SJCRH30 (cell line): ENCODE data around the gene RGS7BP. TPM values are rescaled to one million over a fixed set of nuclear protein-coding genes. Genes with fewer than 3 reads are reported as not detected.
"Not testable (repeated sequence)": the region's sequence is repeated elsewhere in the genome, so short reads cannot be mapped to it uniquely, and the experiment has no call there.

ENCODE experiments used
- DNase-seq, 2 experiments: peaks; one replicate each; pipeline ENCODE4 v3.0.0-alpha.2; 2015 to 2020
- H3K27ac ChIP-seq: fragments of 250-450 bp; sonication (Bioruptor Pico); 2 replicates; pipeline ENCODE4 v1.5.1; 2020; ENCODE audit warnings: mild to moderate bottlenecking, moderate library complexity
- H3K27me3 ChIP-seq: fragments of 250-450 bp; sonication (Bioruptor Pico); 2 replicates; pipeline ENCODE4 v1.5.1; 2020; ENCODE audit warnings: mild to moderate bottlenecking, moderate library complexity
- H3K36me3 ChIP-seq: fragments of 250-450 bp; sonication (Bioruptor Pico); 2 replicates; pipeline ENCODE4 v1.5.1; 2020; ENCODE audit warnings: mild to moderate bottlenecking, moderate library complexity
- H3K4me1 ChIP-seq: fragments of 250-450 bp; sonication (Bioruptor Pico); 2 replicates; pipeline ENCODE4 v1.5.1; 2020; ENCODE audit warnings: mild to moderate bottlenecking, moderate library complexity
- H3K4me3 ChIP-seq: fragments of 250-450 bp; sonication (Bioruptor Pico); 2 replicates; pipeline ENCODE4 v1.5.1; 2020; ENCODE audit warnings: mild to moderate bottlenecking, moderate library complexity
- H3K9me3 ChIP-seq: fragments of 250-450 bp; sonication (Bioruptor Pico); replicated peaks from 2 replicates; pipeline ENCODE4 v1.5.1; 2020; ENCODE audit warnings: mild to moderate bottlenecking, moderate library complexity
- total RNA-seq: library from RNA; depleted of rRNA; stranded (reverse); fragments of >200 nt; shearing (Covaris generic); gene quantifications from 2 replicates; pipeline ENCODE4 v1.2.3, GENCODE V29; 2014

RGS7BP gene
- total RNA-seq, 1 experiment from 2014 or later = not detected

DNA sequence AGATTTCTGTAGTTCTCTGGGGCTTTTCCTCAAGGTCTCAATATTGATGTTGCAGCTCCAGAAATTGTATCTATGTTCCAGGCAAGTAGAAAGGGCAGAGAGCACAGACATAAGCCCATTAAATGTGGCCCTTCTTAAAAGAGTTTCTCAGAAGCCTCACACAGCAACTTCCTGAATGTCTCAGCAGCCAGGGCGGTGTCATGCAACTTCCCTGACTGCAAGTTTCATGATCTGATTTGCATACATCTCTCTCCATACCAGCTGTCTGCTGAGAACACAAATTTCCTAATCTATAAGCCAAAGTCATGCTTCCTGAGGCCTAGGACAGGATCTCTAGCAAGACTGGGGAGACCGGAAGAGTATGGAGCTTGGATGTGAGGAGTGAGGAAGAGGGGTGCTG is 13.0 kb downstream of the RGS7BP start:
- Histone ChIP-seq H3K27ac (no peak overlapping the region), H3K4me3 (no peak overlapping the region), H3K4me1 (peaks cover 6% of the 10 kb centered on the region), H3K9me3 (no peaks in the 10 kb centered on the region), H3K36me3 (no peaks in the 10 kb centered on the region), H3K27me3 (no peaks in the 10 kb centered on the region; the same call in 1 of the 2 replicates)
- DNase-seq = no peak

- DNase-seq = no peak
These were observed 13.4 kb downstream of the RGS7BP start for GRCh38 chr5:64519263-64519662.

DNA sequence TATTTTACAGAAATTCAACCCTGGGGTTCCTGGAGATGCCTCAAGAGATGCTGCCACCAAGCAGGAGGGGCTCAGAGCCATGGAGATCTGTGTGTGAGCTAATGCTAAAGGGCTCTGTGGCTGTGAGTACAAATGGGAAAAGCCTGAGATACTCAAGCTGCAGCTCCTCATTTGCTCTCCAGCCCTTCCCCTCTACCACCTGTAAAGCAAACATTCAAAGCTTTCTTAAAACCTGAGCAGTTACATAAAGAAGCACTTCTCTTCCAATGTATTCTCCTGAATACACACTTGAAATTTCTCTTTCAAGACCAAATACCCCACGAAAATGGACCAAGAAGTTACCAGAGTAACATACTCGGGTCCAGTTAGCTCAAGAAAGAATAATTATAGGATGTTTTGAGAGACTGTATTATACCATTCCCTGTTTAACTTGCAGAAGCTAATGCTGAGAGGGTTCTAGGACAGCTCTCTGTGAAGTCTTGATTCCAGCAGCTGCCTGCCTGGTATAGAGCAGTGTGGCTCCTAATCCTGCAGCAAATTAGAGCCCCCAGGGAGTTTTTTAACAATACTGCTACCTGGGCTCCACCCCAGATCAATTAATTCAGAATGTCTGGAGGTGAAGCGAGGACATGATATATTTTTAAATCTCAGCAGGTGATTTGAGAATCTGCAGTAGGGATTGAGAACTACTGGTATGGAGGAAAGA is 21.1 kb downstream of the RGS7BP start:
- H3K36me3 ChIP-seq = no peaks in the 10 kb centered on the region
- H3K4me3 ChIP-seq = no peak overlapping the region
- no peak overlapping the region for H3K27ac ChIP-seq
- DNase-seq = no peak
- H3K9me3 ChIP-seq = no peaks in the 10 kb centered on the region
- H3K4me1 ChIP-seq = no peaks in the 10 kb centered on the region
- 0 out of 2 replicates have a peak, but pooled peaks cover 2% of the 10 kb centered on the region for H3K27me3 ChIP-seq

More at GRCh38 chr5:64519263-64519662, 13.4 kb downstream of the RGS7BP start:
- Histone ChIP-seq H3K9me3 (no peaks in the 10 kb centered on the region), H3K27ac (no peak overlapping the region), H3K27me3 (no peaks in the 10 kb centered on the region; the same call in 1 of the 2 replicates), H3K4me3 (no peak overlapping the region), H3K4me1 (peaks cover 6% of the 10 kb centered on the region), H3K36me3 (no peaks in the 10 kb centered on the region)

DNA sequence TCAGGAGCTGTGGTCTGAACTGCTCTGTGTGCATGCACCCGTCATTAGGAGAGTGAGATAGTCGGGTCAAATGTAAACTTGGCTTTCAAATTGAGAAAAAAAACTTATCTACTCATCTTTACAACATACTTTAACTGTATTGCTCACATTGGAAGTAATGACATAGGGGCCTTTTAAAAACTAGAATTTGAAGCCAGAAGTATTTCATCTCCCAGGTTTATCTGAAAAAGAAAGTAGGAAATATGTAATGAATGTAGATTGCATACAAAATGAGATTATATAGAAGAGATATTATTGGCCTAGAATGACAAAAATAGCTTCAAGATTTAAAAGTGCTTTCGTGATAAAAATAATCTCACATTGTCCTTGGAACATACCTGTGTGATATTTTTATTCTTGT is 24.3 kb downstream of the RGS7BP start:
- Histone ChIP-seq H3K27ac (no peak overlapping the region), H3K4me1 (no peaks in the 10 kb centered on the region), H3K27me3 (0 out of 2 replicates have a peak, but pooled peaks cover 2% of the 10 kb centered on the region)

GRCh38 chr5:64532212-64532611 is 26.4 kb downstream of the RGS7BP start:
- Histone ChIP-seq H3K4me3 (no peak overlapping the region), H3K9me3 (no peaks in the 10 kb centered on the region), H3K4me1 (no peaks in the 10 kb centered on the region), H3K36me3 (no peaks in the 10 kb centered on the region), H3K27ac (no peak overlapping the region), H3K27me3 (0 out of 2 replicates have a peak, but pooled peaks cover 2% of the 10 kb centered on the region)
- DNase-seq = no peak

More for the DNA sequence above, 24.3 kb downstream of the RGS7BP start:
- DNase-seq = no peak
- H3K36me3 ChIP-seq = no peaks in the 10 kb centered on the region
- no peak overlapping the region for H3K4me3 ChIP-seq
- H3K9me3 ChIP-seq = no peaks in the 10 kb centered on the region

DNA sequence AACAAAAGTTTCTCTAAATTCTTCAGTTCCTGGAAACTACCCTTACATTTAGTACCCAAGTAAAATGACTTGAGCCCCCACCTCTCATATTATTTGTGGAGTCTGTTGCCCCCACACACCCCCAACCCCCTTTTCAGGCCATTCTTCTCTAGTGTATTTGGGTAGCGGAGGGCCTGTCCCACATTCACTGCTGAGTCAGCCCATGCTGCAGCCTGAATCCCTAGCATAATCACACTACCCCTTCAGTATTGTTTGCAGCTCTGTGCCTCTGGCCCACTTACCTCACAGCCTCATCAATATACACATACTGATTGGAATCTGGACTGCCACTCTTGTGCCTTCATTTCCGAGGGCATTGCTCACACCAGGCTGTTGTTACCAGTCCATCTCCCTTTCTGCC is 26.8 kb downstream of the RGS7BP start:
- no peaks in the 10 kb centered on the region for H3K4me1 ChIP-seq
- H3K27me3 ChIP-seq = 0 out of 2 replicates have a peak, but pooled peaks cover 2% of the 10 kb centered on the region
- no peak overlapping the region for H3K27ac ChIP-seq
- no peak for DNase-seq
- H3K4me3 ChIP-seq = no peak overlapping the region
- no peaks in the 10 kb centered on the region for H3K36me3 ChIP-seq
- H3K9me3 ChIP-seq = no peaks in the 10 kb centered on the region

GRCh38 chr5:64534033-64534432 is 28.2 kb downstream of the RGS7BP start:
- H3K4me1 ChIP-seq = no peaks in the 10 kb centered on the region
- no peaks in the 10 kb centered on the region for H3K36me3 ChIP-seq
- no peak overlapping the region for H3K27ac ChIP-seq
- H3K9me3 ChIP-seq = no peaks in the 10 kb centered on the region
- no peak for DNase-seq
- no peak overlapping the region for H3K4me3 ChIP-seq
- H3K27me3 ChIP-seq = 0 out of 2 replicates have a peak, but pooled peaks cover 2% of the 10 kb centered on the region

- DNase-seq = no peak
- H3K4me3 ChIP-seq = no peak overlapping the region
- H3K9me3 ChIP-seq = no peaks in the 10 kb centered on the region
- H3K27ac ChIP-seq = no peak overlapping the region
- H3K36me3 ChIP-seq = no peaks in the 10 kb centered on the region
- H3K4me1 ChIP-seq = no peaks in the 10 kb centered on the region
- H3K27me3 ChIP-seq = no peaks in the 10 kb centered on the region
These were observed 52.1 kb downstream of the RGS7BP start for GRCh38 chr5:64557911-64558310.

DNA sequence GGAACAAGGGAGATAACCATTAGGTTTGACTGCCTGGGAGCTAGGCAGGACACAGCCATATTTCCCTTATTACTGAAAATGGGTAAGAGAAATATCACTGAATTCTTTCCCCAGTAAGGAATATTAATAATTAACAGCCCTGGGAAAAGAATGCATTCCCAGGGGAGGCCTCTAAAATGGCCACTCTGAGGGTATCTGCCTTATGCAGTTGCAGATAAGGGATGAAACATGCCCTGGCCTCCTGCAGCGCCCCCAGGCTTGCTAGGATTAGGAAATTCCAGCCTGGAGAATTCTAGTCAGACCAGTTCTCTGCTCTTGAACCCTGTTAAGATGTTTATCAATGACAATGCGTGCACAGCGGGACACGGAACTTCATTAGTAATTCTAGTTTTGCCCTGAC is 52.8 kb downstream of the RGS7BP start:
- not testable (repeated sequence) for H3K4me1 ChIP-seq, DNase-seq, H3K27ac ChIP-seq, H3K27me3 ChIP-seq, H3K36me3 ChIP-seq, H3K9me3 ChIP-seq, H3K4me3 ChIP-seq

GRCh38 chr5:64566310-64566916 is 60.6 kb downstream of the RGS7BP start:
- Histone ChIP-seq H3K4me1 (no peaks in the 10 kb centered on the region), H3K36me3 (no peaks in the 10 kb centered on the region), H3K4me3 (no peak overlapping the region), H3K9me3 (no peaks in the 10 kb centered on the region), H3K27me3 (no peaks in the 10 kb centered on the region), H3K27ac (no peak overlapping the region)
- no peak for DNase-seq

GRCh38 chr5:64569858-64570257 is 64.0 kb downstream of the RGS7BP start:
- Histone ChIP-seq H3K4me3 (no peak overlapping the region), H3K36me3 (no peaks in the 10 kb centered on the region), H3K4me1 (no peaks in the 10 kb centered on the region), H3K9me3 (no peaks in the 10 kb centered on the region), H3K27ac (no peak overlapping the region), H3K27me3 (no peaks in the 10 kb centered on the region)
- no peak for DNase-seq

- no peaks in the 10 kb centered on the region for H3K4me1 ChIP-seq
- H3K9me3 ChIP-seq = no peaks in the 10 kb centered on the region
- DNase-seq = no peak
These were observed 64.7 kb downstream of the RGS7BP start for GRCh38 chr5:64570395-64570996.

GRCh38 chr5:64575561-64575960 is 69.7 kb downstream of the RGS7BP start:
- no peak overlapping the region for H3K4me3 ChIP-seq
- H3K27ac ChIP-seq = no peak overlapping the region
- no peak for DNase-seq
- no peaks in the 10 kb centered on the region for H3K36me3 ChIP-seq
- no peaks in the 10 kb centered on the region for H3K27me3 ChIP-seq
- no peaks in the 10 kb centered on the region for H3K9me3 ChIP-seq
- H3K4me1 ChIP-seq = no peaks in the 10 kb centered on the region

More at GRCh38 chr5:64570395-64570996, 64.7 kb downstream of the RGS7BP start:
- Histone ChIP-seq H3K4me3 (no peak overlapping the region), H3K36me3 (no peaks in the 10 kb centered on the region), H3K27me3 (no peaks in the 10 kb centered on the region), H3K27ac (no peak overlapping the region)

DNA sequence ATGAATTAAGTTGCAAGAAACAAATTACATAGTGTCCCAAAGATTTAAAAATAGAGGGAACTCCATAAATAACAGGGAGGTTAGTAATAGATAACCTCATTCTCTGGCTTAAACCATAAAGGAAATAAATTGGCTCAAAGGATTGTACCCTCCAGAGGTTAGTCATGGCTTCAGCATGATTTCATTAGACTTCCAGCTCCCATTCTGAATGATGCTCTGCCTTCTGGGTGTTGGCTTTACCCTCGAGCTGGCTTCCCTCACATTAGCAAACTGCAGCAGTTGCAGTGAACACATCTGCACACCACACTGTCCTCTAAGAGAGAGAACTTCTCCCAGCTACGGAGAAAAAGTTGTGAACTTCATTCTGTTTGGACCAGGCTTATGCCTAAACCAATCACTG is 70.4 kb downstream of the RGS7BP start:
- Histone ChIP-seq H3K9me3 (no peaks in the 10 kb centered on the region), H3K4me1 (no peaks in the 10 kb centered on the region), H3K27me3 (no peaks in the 10 kb centered on the region), H3K36me3 (no peaks in the 10 kb centered on the region), H3K27ac (no peak overlapping the region), H3K4me3 (no peak overlapping the region)
- DNase-seq = no peak

DNA sequence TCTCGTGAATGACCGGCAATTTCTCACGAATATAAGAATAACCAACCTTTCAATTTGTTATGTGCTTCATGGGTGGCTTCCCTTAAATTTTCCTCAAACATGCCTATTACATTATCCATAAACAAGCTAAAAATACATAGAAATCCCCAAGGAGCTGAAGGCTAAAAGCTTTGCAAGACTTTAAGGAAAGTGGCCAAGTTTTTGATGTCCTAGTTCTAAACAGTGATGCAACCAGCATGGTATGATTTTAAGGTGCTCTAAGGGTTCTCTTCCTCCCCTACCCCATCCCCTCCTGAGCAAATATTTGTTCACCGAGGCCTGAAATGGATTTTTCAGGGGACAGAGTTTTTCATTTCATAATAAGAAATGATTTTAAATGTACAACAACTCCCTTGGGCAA is 79.8 kb downstream of the RGS7BP start:
- Histone ChIP-seq H3K27me3 (no peaks in the 10 kb centered on the region), H3K9me3 (no peaks in the 10 kb centered on the region), H3K36me3 (no peaks in the 10 kb centered on the region), H3K27ac (no peak overlapping the region), H3K4me3 (no peak overlapping the region), H3K4me1 (no peaks in the 10 kb centered on the region)
- no peak for DNase-seq
